Activated naive CD8-positive, alpha-beta T cell (primary cell): ENCODE measurements around the gene GDI2.
"Not testable (repeated sequence)": the region's sequence is repeated elsewhere in the genome, so short reads cannot be mapped to it uniquely, and the experiment has no call there.

ENCODE experiments used
- H3K27ac Mint-ChIP-seq: one replicate; pipeline ENCODE4 v1.8.0; 2021; ENCODE audit warnings: mixed read lengths
- H3K27me3 Mint-ChIP-seq: one replicate; pipeline ENCODE4 v1.8.0; 2021; ENCODE audit warnings: mixed read lengths
- H3K36me3 Mint-ChIP-seq: one replicate; pipeline ENCODE4 v1.8.0; 2021; ENCODE audit warnings: mixed read lengths
- H3K4me1 Mint-ChIP-seq: one replicate; pipeline ENCODE4 v1.8.0; 2021; ENCODE audit warnings: low read depth, mixed read lengths
- H3K4me3 Mint-ChIP-seq: one replicate; pipeline ENCODE4 v1.8.0; 2021; ENCODE audit warnings: mild to moderate bottlenecking, mixed read lengths
- H3K9me3 Mint-ChIP-seq: one replicate; pipeline ENCODE4 v1.8.0; 2021; ENCODE audit warnings: low read depth, mixed read lengths

GDI2 gene

GRCh38 chr10:5813341-5814109 lies at the start of gene GDI2:
TSS of gene GDI2 (minus strand) at chr10:5813434. CDS start at chr10:5813258, 176 bp downstream.
- peaks cover 64% of the 10 kb centered on the region for H3K4me1 Mint-ChIP-seq
- H3K27ac Mint-ChIP-seq = peak within 1 kb of the TSS; percentile 94

GRCh38 chr10:5862360-5862961 lies 49.2 kb upstream of the GDI2 start:
- no peaks in the 10 kb centered on the region for H3K4me1 Mint-ChIP-seq
- no peaks in the 10 kb centered on the region for H3K9me3 Mint-ChIP-seq
- no peaks in the 10 kb centered on the region for H3K27me3 Mint-ChIP-seq
- peak overlapping the region; percentile 28 for H3K27ac Mint-ChIP-seq
- H3K4me3 Mint-ChIP-seq = no peak overlapping the region
- H3K36me3 Mint-ChIP-seq = peaks cover 9% of the 10 kb centered on the region

More at GRCh38 chr10:5813341-5814109, at the start of gene GDI2:
- no peaks in the 10 kb centered on the region for H3K9me3 Mint-ChIP-seq
- no peaks in the 10 kb centered on the region for H3K27me3 Mint-ChIP-seq
- H3K36me3 Mint-ChIP-seq = peaks cover 10% of the 10 kb centered on the region
- peak within 1 kb of the TSS; percentile 97 for H3K4me3 Mint-ChIP-seq

- Mint-ChIP-seq H3K27me3 (no peaks in the 10 kb centered on the region), H3K36me3 (peaks cover 9% of the 10 kb centered on the region), H3K9me3 (no peaks in the 10 kb centered on the region), H3K4me3 (no peak overlapping the region), H3K27ac (no peak overlapping the region), H3K4me1 (no peaks in the 10 kb centered on the region)
Observed at GRCh38 chr10:5860066-5860465, 46.8 kb upstream of the GDI2 start.

- Mint-ChIP-seq H3K9me3 (no peaks in the 10 kb centered on the region), H3K27me3 (no peaks in the 10 kb centered on the region), H3K4me3 (no peak overlapping the region), H3K36me3 (peaks cover 9% of the 10 kb centered on the region), H3K4me1 (no peaks in the 10 kb centered on the region), H3K27ac (no peak overlapping the region)
Observed at GRCh38 chr10:5858811-5859210, 45.6 kb upstream of the GDI2 start.

- Mint-ChIP-seq H3K27ac (no peak overlapping the region), H3K27me3 (peaks cover 3% of the 10 kb centered on the region), H3K9me3 (no peaks in the 10 kb centered on the region), H3K4me3 (no peak overlapping the region), H3K4me1 (no peaks in the 10 kb centered on the region), H3K36me3 (peaks cover 4% of the 10 kb centered on the region)
Observed at GRCh38 chr10:5856701-5857004, 43.4 kb upstream of the GDI2 start.

GRCh38 chr10:5855979-5856700 lies 42.9 kb upstream of the GDI2 start:
- no peaks in the 10 kb centered on the region for H3K9me3 Mint-ChIP-seq
- H3K4me3 Mint-ChIP-seq = no peak overlapping the region
- H3K4me1 Mint-ChIP-seq = no peaks in the 10 kb centered on the region
- H3K27me3 Mint-ChIP-seq = peaks cover 3% of the 10 kb centered on the region
- H3K36me3 Mint-ChIP-seq = no peaks in the 10 kb centered on the region
- no peak overlapping the region for H3K27ac Mint-ChIP-seq

- Mint-ChIP-seq H3K36me3 (no peaks in the 10 kb centered on the region), H3K4me3 (no peak overlapping the region), H3K27ac (no peak overlapping the region), H3K27me3 (peaks cover 3% of the 10 kb centered on the region), H3K9me3 (no peaks in the 10 kb centered on the region), H3K4me1 (no peaks in the 10 kb centered on the region)
Observed at GRCh38 chr10:5854131-5854475, 40.9 kb upstream of the GDI2 start.

GRCh38 chr10:5846667-5847066 lies 33.4 kb upstream of the GDI2 start:
- H3K4me3 Mint-ChIP-seq, H3K36me3 Mint-ChIP-seq, H3K9me3 Mint-ChIP-seq, H3K27me3 Mint-ChIP-seq: not testable (repeated sequence)
- Mint-ChIP-seq H3K27ac (peak overlapping the region; percentile 93), H3K4me1 (peaks cover 23% of the 10 kb centered on the region)

GRCh38 chr10:5844345-5845055 lies 31.3 kb upstream of the GDI2 start:
- H3K4me3 Mint-ChIP-seq = peak overlapping the region; percentile 52
- no peaks in the 10 kb centered on the region for H3K9me3 Mint-ChIP-seq
- H3K4me1 Mint-ChIP-seq = peaks cover 23% of the 10 kb centered on the region
- peak overlapping the region; percentile 79 for H3K27ac Mint-ChIP-seq
- peaks cover 1% of the 10 kb centered on the region for H3K27me3 Mint-ChIP-seq
- H3K36me3 Mint-ChIP-seq = no peaks in the 10 kb centered on the region

GRCh38 chr10:5843686-5844344 lies 30.6 kb upstream of the GDI2 start:
- Mint-ChIP-seq H3K4me3 (peak overlapping the region; percentile 52), H3K36me3 (no peaks in the 10 kb centered on the region), H3K9me3 (no peaks in the 10 kb centered on the region), H3K4me1 (peaks cover 23% of the 10 kb centered on the region), H3K27ac (peak overlapping the region; percentile 79), H3K27me3 (peaks cover 1% of the 10 kb centered on the region)

- H3K27ac Mint-ChIP-seq = no peak overlapping the region
- no peaks in the 10 kb centered on the region for H3K9me3 Mint-ChIP-seq
- H3K36me3 Mint-ChIP-seq = no peaks in the 10 kb centered on the region
- no peak overlapping the region for H3K4me3 Mint-ChIP-seq
- peaks cover 23% of the 10 kb centered on the region for H3K4me1 Mint-ChIP-seq
- peaks cover 1% of the 10 kb centered on the region for H3K27me3 Mint-ChIP-seq
Observed at GRCh38 chr10:5841965-5842364, 28.7 kb upstream of the GDI2 start.

GRCh38 chr10:5840314-5841307 lies 27.4 kb upstream of the GDI2 start:
- Mint-ChIP-seq H3K27ac (no peak overlapping the region), H3K9me3 (no peaks in the 10 kb centered on the region), H3K4me1 (peaks cover 15% of the 10 kb centered on the region), H3K4me3 (no peak overlapping the region), H3K27me3 (peaks cover 1% of the 10 kb centered on the region), H3K36me3 (no peaks in the 10 kb centered on the region)

- H3K4me1 Mint-ChIP-seq, H3K36me3 Mint-ChIP-seq, H3K27ac Mint-ChIP-seq, H3K9me3 Mint-ChIP-seq, H3K4me3 Mint-ChIP-seq, H3K27me3 Mint-ChIP-seq: not testable (repeated sequence)
Observed at GRCh38 chr10:5836181-5836580, 22.9 kb upstream of the GDI2 start.
